ENCODE measurements around the gene ZNF831.

ZNF831 gene

GRCh38 chr20:59253779-59254319 lies 90.2 kb downstream of the ZNF831 start:
- peak; percentile 32 for DNase-seq

GRCh38 chr20:59255256-59255655 lies 91.6 kb downstream of the ZNF831 start:
- DNase-seq, result no peak

- DNase-seq, result peak; percentile 85
These were observed 94.6 kb downstream of the ZNF831 start for GRCh38 chr20:59258221-59258621.

GRCh38 chr20:59259946-59260345 lies 96.3 kb downstream of the ZNF831 start:
- peak; percentile 34 for DNase-seq

GRCh38 chr20:59265298-59265697 lies 101.7 kb downstream of the ZNF831 start:
- DNase-seq, result no peak

GRCh38 chr20:59268870-59269269 lies 105.2 kb downstream of the ZNF831 start:
- no peak for DNase-seq

GRCh38 chr20:59269411-59270025 lies 105.9 kb downstream of the ZNF831 start:
- no peak for DNase-seq

GRCh38 chr20:59270380-59270779 lies 106.8 kb downstream of the ZNF831 start:
- no peak for DNase-seq

- DNase-seq, result peak; percentile 52
These were observed 110.2 kb downstream of the ZNF831 start for GRCh38 chr20:59273739-59274357.

- no peak for DNase-seq
These were observed 113.3 kb downstream of the ZNF831 start for GRCh38 chr20:59276938-59277337.

- DNase-seq, result no peak
These were observed 120.8 kb downstream of the ZNF831 start for GRCh38 chr20:59284470-59284869.

- no peak for DNase-seq
These were observed 126.4 kb downstream of the ZNF831 start for GRCh38 chr20:59289994-59290393.

GRCh38 chr20:59291740-59292383 lies 128.2 kb downstream of the ZNF831 start:
- no peak for DNase-seq

GRCh38 chr20:59295531-59295930 lies 131.9 kb downstream of the ZNF831 start:
- DNase-seq, result no peak

GRCh38 chr20:59297686-59298085 lies 134.1 kb downstream of the ZNF831 start:
- DNase-seq, result no peak

- no peak for DNase-seq
These were observed 136.3 kb downstream of the ZNF831 start for GRCh38 chr20:59299945-59300332.

GRCh38 chr20:59300333-59301081 lies 136.9 kb downstream of the ZNF831 start, which contains the start of gene EDN3:
Gene EDN3 (plus strand): TSS chr20:59300611. CDS start chr20:59300813, 202 bp downstream.
- DNase-seq, result no peak

GRCh38 chr20:59301343-59302007 lies 137.9 kb downstream of the ZNF831 start:
- DNase-seq, result no peak

GRCh38 chr20:59305908-59306655 lies 142.5 kb downstream of the ZNF831 start:
- no peak for DNase-seq

- no peak for DNase-seq
These were observed 143.6 kb downstream of the ZNF831 start for GRCh38 chr20:59307270-59307669.

Measured in hematopoietic multipotent progenitor cell treated with erythropoietin and hydrocortisone succinate and interleukin-3 and kit ligand, for 6 days (in vitro differentiated cells).